ENCODE measurements around the gene FMNL1. TPM values are rescaled to one million over a fixed set of nuclear protein-coding genes. Genes with fewer than 3 reads are reported as not detected.

Gene FMNL1
- total RNA-seq, 5 donors from 2014 or later (not counting 1 experiment from before 2014, with no cell fraction given), result 362 to 473 (median 457) TPM

DNA sequence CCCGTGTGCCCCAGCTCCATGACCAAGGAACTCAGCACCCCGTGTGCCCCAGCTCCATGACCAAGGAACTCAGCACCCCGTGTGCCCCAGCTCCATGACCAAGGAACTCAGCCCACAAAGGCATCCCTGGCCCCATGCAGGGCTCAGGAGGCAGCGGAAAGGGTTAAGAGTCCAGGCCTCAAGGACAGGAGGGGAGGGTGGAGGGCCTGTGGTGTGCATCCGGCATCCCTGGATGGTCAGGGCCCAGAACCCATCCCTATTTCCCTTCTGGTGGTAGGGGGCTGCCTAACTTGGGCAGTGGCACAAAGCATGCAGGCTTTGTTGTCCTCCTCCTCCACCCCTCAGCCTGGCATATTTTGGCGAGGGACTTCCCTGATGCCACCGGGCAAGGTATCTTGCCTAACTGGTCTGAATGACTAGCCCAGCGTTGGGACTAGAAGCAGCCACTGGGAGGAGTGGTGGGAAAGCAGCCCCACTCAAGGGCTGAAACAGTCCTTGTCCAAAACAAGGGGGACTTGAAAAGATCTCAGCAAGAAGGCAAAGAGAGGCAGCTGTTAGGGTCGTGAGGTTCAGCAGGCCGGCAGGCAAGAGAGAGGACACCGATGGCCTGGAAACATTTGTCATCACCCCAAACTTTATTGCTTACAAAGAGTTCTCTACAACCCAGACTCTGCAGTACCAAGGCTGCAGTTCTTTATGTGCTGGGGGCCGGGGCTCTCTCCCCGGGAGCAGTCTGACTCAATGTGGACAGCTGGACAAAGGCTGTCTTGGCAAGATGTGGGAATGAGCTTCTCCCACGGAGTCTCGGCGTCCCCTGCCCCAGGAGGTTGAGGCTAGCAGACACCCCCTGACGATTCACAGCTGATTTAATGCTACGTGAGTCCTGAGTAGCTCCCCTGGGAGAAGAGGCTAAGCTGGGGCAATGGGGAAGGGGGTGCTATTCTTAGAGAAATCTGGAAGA is 41.1 kb downstream of the FMNL1 start:
- ATAC-seq (replicated peaks in 1 of 4), result peak in 3 of 4 experiments; percentile 7 to 24 (median 11)
- CTCF ChIA-PET, result interaction anchor here (0.9 to 1.4 kb wide), 3 partner anchors 28 to 127 kb away, joined by 3 to 4 read pairs (median 3); partner anchors contain the start of gene ACBD4 (in 1 of the 2)

DNA sequence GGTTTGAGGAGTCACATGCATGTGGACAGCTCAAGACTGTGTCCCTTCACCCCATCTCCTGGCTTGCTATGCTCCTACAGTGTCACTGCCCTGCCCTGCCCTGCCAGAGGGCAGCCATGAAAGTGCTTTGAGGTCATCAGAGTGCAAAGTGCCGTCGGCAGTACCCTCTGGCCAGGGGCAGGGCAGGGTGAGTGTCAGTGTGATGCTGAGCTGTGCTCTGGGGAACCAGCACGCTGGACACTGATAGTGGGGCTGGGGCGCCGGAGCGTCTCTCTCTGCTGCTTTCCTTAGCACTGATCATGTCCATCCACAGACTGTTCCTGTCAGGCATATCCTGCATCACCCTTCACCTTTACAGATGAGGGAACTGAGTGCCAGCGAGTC is 41.8 kb downstream of the FMNL1 start:
- H3K36me3 Mint-ChIP-seq, result peaks cover 17% of the 10 kb centered on the region
- H3K4me1 Mint-ChIP-seq, result peaks cover 23 to 29% (median 26%) of the 10 kb centered on the region in 3 donors
- peaks cover 4 to 29% of the 10 kb centered on the region in 2 experiments for H3K4me1 ChIP-seq (ENCODE audit: control insufficient read depth in 1 of 2, extremely low read depth in 1 of 2, insufficient read depth in 2 of 2, low read length in 2 of 2)
- ChIA-PET POLR2A (no interaction called here), CTCF (interaction anchor here (0.9 to 1.4 kb wide), 3 partner anchors 28 to 128 kb away, joined by 3 to 4 read pairs (median 3); partner anchors contain the start of gene ACBD4 (in 1 of the 2))
- H3K27ac ChIP-seq (ENCODE audit: low read length), result no peak overlapping the region
- H3K9me3 ChIP-seq, result no peaks in the 10 kb centered on the region
- H3K36me3 ChIP-seq (ENCODE audit: control insufficient read depth in 2 of 2, extremely low read depth in 1 of 2, insufficient read depth in 1 of 2, low read length in 1 of 2), result peaks cover 27 to 54% of the 10 kb centered on the region in 2 donors
- no peak for DNase-seq
- H3K27ac Mint-ChIP-seq, result peak overlapping the region; percentile 84 to 85
- peak overlapping the region in 1 of 3 donors; percentile 80 for H3K4me3 Mint-ChIP-seq
- no peak overlapping the region for H3K4me3 ChIP-seq (ENCODE audit: control insufficient read depth in 1 of 2, extremely low read depth in 1 of 2, low read length in 1 of 2)
- H3K9me3 Mint-ChIP-seq, result no peaks in the 10 kb centered on the region
- no peaks in the 10 kb centered on the region for H3K27me3 ChIP-seq (replicated peaks in 1 of 2; ENCODE audit: control insufficient read depth in 2 of 2, extremely low read depth in 1 of 2, insufficient read depth in 2 of 2, low read length in 1 of 2)
- ATAC-seq (replicated peaks in 1 of 4), result no peak
- H3K27me3 Mint-ChIP-seq, result no peaks in the 10 kb centered on the region
- WGBS (ENCODE audit: insufficient coverage), result 80% methylated on average over 1 of the region's 7 CpGs

More for the DNA sequence above, 41.1 kb downstream of the FMNL1 start:
- Histone ChIP-seq H3K36me3 (ENCODE audit: control insufficient read depth in 2 of 2, extremely low read depth in 1 of 2, insufficient read depth in 1 of 2, low read length in 1 of 2) (peaks cover 25 to 47% of the 10 kb centered on the region in 2 donors), H3K9me3 (no peaks in the 10 kb centered on the region), H3K4me1 (ENCODE audit: control insufficient read depth in 1 of 2, extremely low read depth in 1 of 2, insufficient read depth in 2 of 2, low read length in 2 of 2) (peaks cover 4 to 29% of the 10 kb centered on the region in 2 experiments), H3K27ac (ENCODE audit: low read length) (peak overlapping the region; percentile 74), H3K4me3 (ENCODE audit: control insufficient read depth in 1 of 2, extremely low read depth in 1 of 2, low read length in 1 of 2) (peak overlapping the region in 1 of 2 donors; percentile 90), H3K27me3 (replicated peaks in 1 of 2; ENCODE audit: control insufficient read depth in 2 of 2, extremely low read depth in 1 of 2, insufficient read depth in 2 of 2, low read length in 1 of 2) (no peaks in the 10 kb centered on the region)
- Mint-ChIP-seq H3K36me3 (peaks cover 13% of the 10 kb centered on the region), H3K9me3 (no peaks in the 10 kb centered on the region), H3K27ac (peak overlapping the region; percentile 84 to 93), H3K4me1 (peaks cover 26 to 30% (median 30%) of the 10 kb centered on the region in 3 donors), H3K4me3 (peak overlapping the region; percentile 80 to 82 (median 82)), H3K27me3 (no peaks in the 10 kb centered on the region)
- POLR2A ChIA-PET, result interaction anchor here in 1 of 2 donors (0.5 kb wide), 1 partner anchor 105 kb away, joined by 3 read pairs; no protein-coding TSS in a partner anchor
- no peak for DNase-seq
- WGBS (ENCODE audit: insufficient coverage), result 64% methylated on average over 10 of the region's 18 CpGs

DNA sequence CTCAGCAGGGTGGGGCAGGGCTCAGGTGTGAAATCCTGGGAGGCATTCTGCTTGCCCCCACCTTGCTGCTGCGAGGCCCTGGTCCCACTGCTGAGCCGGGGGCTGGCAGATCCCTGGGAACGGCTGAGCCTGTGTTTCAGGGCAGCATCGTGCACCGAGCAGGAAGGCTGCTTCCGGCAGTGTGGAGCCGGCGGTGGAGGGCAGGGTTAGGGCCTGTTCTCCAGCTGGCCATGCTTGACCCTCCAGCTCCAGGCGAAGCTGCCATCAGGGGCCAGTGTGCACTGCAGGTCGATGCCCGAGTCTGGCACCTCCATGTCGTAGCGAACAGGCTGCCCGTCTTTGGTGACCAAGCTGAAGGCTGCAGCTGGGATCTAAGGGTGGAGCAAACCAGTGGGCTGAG is 42.7 kb downstream of the FMNL1 start:
- Histone ChIP-seq H3K4me1 (ENCODE audit: control insufficient read depth in 1 of 2, extremely low read depth in 1 of 2, insufficient read depth in 2 of 2, low read length in 2 of 2) (peaks cover 4 to 29% of the 10 kb centered on the region in 2 experiments), H3K4me3 (ENCODE audit: control insufficient read depth in 1 of 2, extremely low read depth in 1 of 2, low read length in 1 of 2) (no peak overlapping the region), H3K36me3 (ENCODE audit: control insufficient read depth in 2 of 2, extremely low read depth in 1 of 2, insufficient read depth in 1 of 2, low read length in 1 of 2) (peaks cover 32 to 63% of the 10 kb centered on the region in 2 donors), H3K27ac (ENCODE audit: low read length) (no peak overlapping the region), H3K27me3 (replicated peaks in 1 of 2; ENCODE audit: control insufficient read depth in 2 of 2, extremely low read depth in 1 of 2, insufficient read depth in 2 of 2, low read length in 1 of 2) (no peaks in the 10 kb centered on the region), H3K9me3 (no peaks in the 10 kb centered on the region)
- peaks cover 23 to 26% (median 23%) of the 10 kb centered on the region in 3 donors for H3K4me1 Mint-ChIP-seq
- 98% methylated on average over 14 of the region's 14 CpGs for WGBS (ENCODE audit: insufficient coverage)
- POLR2A ChIA-PET, result no interaction called here
- no peak for DNase-seq
- peaks cover 14% of the 10 kb centered on the region for H3K36me3 Mint-ChIP-seq
- CTCF ChIA-PET, result no interaction called here
- H3K9me3 Mint-ChIP-seq, result no peaks in the 10 kb centered on the region
- H3K27me3 Mint-ChIP-seq, result no peaks in the 10 kb centered on the region
- no peak for ATAC-seq (replicated peaks in 1 of 4)
- H3K4me3 Mint-ChIP-seq, result no peak overlapping the region
- no peak overlapping the region for H3K27ac Mint-ChIP-seq

DNA sequence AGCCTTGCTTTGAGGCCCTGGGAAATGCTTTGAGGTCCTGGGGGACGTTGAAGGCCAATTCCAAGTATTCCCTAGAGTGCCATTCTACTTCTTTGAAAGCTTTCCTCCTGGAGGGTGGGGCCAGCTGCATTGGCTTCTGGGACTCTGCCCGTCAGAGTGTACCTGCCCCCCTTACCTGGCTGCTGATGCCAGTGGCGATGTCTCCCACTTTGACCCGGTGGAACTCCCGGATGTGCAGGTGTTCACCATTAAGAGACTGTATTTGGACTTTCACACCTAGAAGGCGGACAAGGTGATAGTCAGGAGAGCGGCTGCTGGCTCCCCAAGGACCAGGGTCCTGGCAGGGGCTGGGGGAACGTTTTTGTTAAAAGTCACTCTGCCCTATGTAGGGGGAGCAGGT is 43.3 kb downstream of the FMNL1 start:
- Mint-ChIP-seq H3K4me3 (no peak overlapping the region), H3K9me3 (no peaks in the 10 kb centered on the region), H3K36me3 (peaks cover 18% of the 10 kb centered on the region), H3K27me3 (no peaks in the 10 kb centered on the region), H3K27ac (peak overlapping the region in 1 of 2 donors; percentile 61), H3K4me1 (peaks cover 23 to 28% (median 23%) of the 10 kb centered on the region in 3 donors)
- H3K9me3 ChIP-seq, result no peaks in the 10 kb centered on the region
- H3K4me3 ChIP-seq (ENCODE audit: control insufficient read depth in 1 of 2, extremely low read depth in 1 of 2, low read length in 1 of 2), result no peak overlapping the region
- ChIA-PET CTCF (no interaction called here), POLR2A (no interaction called here)
- H3K36me3 ChIP-seq (ENCODE audit: control insufficient read depth in 2 of 2, extremely low read depth in 1 of 2, insufficient read depth in 1 of 2, low read length in 1 of 2), result peaks cover 36 to 69% of the 10 kb centered on the region in 2 donors
- ATAC-seq (replicated peaks in 1 of 4), result no peak
- peaks cover 4 to 29% of the 10 kb centered on the region in 2 experiments for H3K4me1 ChIP-seq (ENCODE audit: control insufficient read depth in 1 of 2, extremely low read depth in 1 of 2, insufficient read depth in 2 of 2, low read length in 2 of 2)
- no peak overlapping the region for H3K27ac ChIP-seq (ENCODE audit: low read length)
- WGBS (ENCODE audit: insufficient coverage), result 91% methylated on average over 6 of the region's 8 CpGs
- no peaks in the 10 kb centered on the region for H3K27me3 ChIP-seq (replicated peaks in 1 of 2; ENCODE audit: control insufficient read depth in 2 of 2, extremely low read depth in 1 of 2, insufficient read depth in 2 of 2, low read length in 1 of 2)
- DNase-seq, result no peak

DNA sequence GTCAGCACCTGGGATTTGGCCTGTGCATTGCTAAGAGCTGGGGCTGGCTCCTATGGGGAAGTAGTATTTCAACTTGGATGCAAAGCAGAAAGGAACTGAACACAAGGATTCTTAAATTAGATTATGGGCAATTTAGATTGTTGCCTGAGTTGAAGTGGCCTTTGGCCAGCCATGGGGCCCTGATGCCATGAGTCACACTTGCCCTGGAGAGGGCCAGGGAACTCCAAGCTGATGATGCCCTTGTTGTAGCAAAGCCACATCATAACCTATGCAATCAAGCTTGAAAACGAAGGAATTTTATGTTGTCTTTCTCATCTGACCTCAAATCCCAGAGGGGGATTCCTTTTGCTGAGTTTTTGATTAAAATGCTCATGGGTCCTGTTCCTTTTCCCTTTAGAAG is 44.1 kb downstream of the FMNL1 start:
- no peak for DNase-seq
- no peak overlapping the region for H3K4me3 Mint-ChIP-seq
- H3K27ac ChIP-seq (ENCODE audit: low read length), result no peak overlapping the region
- CTCF ChIA-PET, result no interaction called here
- no peaks in the 10 kb centered on the region for H3K9me3 Mint-ChIP-seq
- no CpG with 5 or more reads among the region's 1 CpG for WGBS (ENCODE audit: insufficient coverage)
- POLR2A ChIA-PET, result no interaction called here
- H3K36me3 ChIP-seq (ENCODE audit: control insufficient read depth in 2 of 2, extremely low read depth in 1 of 2, insufficient read depth in 1 of 2, low read length in 1 of 2), result peaks cover 31 to 77% of the 10 kb centered on the region in 2 donors
- no peaks in the 10 kb centered on the region for H3K27me3 ChIP-seq (replicated peaks in 1 of 2; ENCODE audit: control insufficient read depth in 2 of 2, extremely low read depth in 1 of 2, insufficient read depth in 2 of 2, low read length in 1 of 2)
- H3K9me3 ChIP-seq, result no peaks in the 10 kb centered on the region
- H3K27ac Mint-ChIP-seq, result peak overlapping the region in 1 of 2 donors; percentile 52
- H3K27me3 Mint-ChIP-seq, result no peaks in the 10 kb centered on the region
- H3K36me3 Mint-ChIP-seq, result peaks cover 21% of the 10 kb centered on the region
- ATAC-seq (replicated peaks in 1 of 4), result no peak
- peaks cover 4 to 28% of the 10 kb centered on the region in 2 experiments for H3K4me1 ChIP-seq (ENCODE audit: control insufficient read depth in 1 of 2, extremely low read depth in 1 of 2, insufficient read depth in 2 of 2, low read length in 2 of 2)
- H3K4me3 ChIP-seq (ENCODE audit: control insufficient read depth in 1 of 2, extremely low read depth in 1 of 2, low read length in 1 of 2), result no peak overlapping the region
- peaks cover 14 to 23% (median 16%) of the 10 kb centered on the region in 3 donors for H3K4me1 Mint-ChIP-seq

DNA sequence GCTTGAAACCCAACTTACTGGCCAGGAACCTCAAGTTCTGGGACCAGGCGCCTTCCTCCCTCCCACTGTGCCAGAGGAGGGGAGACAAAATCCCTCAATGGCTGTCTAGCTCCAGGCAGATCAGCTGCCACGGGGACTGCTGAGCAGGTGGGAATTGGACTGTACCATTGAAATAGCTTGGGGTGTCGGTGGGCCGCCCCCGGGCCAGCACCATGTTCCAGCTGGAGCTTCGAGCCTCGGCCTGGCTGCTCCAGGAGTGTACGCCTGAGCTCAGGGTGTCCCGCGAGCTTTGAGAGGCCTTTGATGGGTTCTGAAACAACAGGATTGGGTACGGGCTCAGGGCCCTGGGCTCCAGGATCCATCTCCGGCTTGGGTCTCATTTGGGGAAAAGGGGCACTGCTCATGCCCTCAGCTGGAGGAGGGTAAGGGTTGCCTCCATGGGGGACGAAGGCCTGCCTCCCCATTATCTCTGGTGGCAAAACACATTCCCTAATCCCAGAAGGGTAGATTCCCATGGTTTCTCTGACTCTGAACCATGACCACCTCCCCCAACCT is 44.8 kb downstream of the FMNL1 start:
- no peak overlapping the region for H3K4me3 Mint-ChIP-seq
- ChIA-PET POLR2A (no interaction called here), CTCF (no interaction called here)
- DNase-seq (no peak), ATAC-seq (replicated peaks in 1 of 4) (no peak)
- H3K4me1 Mint-ChIP-seq, result peaks cover 8 to 18% (median 12%) of the 10 kb centered on the region in 3 donors
- 96% methylated on average over 9 of the region's 13 CpGs for WGBS (ENCODE audit: insufficient coverage)
- H3K36me3 Mint-ChIP-seq, result peaks cover 21% of the 10 kb centered on the region
- H3K27ac Mint-ChIP-seq, result peak overlapping the region in 1 of 2 donors; percentile 52
- H3K9me3 Mint-ChIP-seq, result no peaks in the 10 kb centered on the region
- no peaks in the 10 kb centered on the region for H3K27me3 Mint-ChIP-seq
- Histone ChIP-seq H3K27ac (ENCODE audit: low read length) (no peak overlapping the region), H3K36me3 (ENCODE audit: control insufficient read depth in 2 of 2, extremely low read depth in 1 of 2, insufficient read depth in 1 of 2, low read length in 1 of 2) (peaks cover 31 to 80% of the 10 kb centered on the region in 2 donors), H3K4me3 (ENCODE audit: control insufficient read depth in 1 of 2, extremely low read depth in 1 of 2, low read length in 1 of 2) (no peak overlapping the region), H3K9me3 (no peaks in the 10 kb centered on the region), H3K4me1 (ENCODE audit: control insufficient read depth in 1 of 2, extremely low read depth in 1 of 2, insufficient read depth in 2 of 2, low read length in 2 of 2) (peaks cover 4 to 25% of the 10 kb centered on the region in 2 experiments), H3K27me3 (replicated peaks in 1 of 2; ENCODE audit: control insufficient read depth in 2 of 2, extremely low read depth in 1 of 2, insufficient read depth in 2 of 2, low read length in 1 of 2) (no peaks in the 10 kb centered on the region)
